Measurements from ENCODE around the gene MAP3K20. TPM values are rescaled to one million over a fixed set of nuclear protein-coding genes. Genes with fewer than 3 reads are reported as not detected.
"Not testable (repeated sequence)": the region's sequence is repeated elsewhere in the genome, so short reads cannot be mapped to it uniquely, and the experiment has no call there.

Gene MAP3K20
- total RNA-seq, 1 experiment from 2014 or later, result 40.0 TPM

DNA sequence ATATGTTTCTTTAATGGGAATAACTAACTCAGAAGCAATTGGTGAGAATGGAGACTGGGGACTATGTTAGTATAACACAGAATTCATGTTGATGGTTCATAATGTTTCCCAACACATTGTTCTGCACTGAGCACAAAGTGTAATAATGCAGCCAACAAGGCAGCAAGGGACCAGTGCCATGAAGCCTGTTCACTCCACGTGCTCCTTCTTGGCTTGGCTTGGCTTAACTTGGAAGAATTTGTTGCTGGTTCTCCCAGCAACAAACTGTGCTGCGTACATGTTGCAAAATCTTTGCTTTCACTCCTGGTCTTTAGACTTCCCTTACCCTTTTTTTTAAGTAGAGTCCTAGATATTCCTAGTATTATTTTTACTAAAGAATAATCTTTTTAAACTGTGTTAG, 129.7 kb downstream of the MAP3K20 start:
- Histone ChIP-seq H3K4me3 (ENCODE audit: low read depth, low read length, poor library complexity, severe bottlenecking) (no peak overlapping the region), H3K27ac (ENCODE audit: low read depth, low read length, poor library complexity, severe bottlenecking) (no peak overlapping the region), H3K36me3 (ENCODE audit: insufficient read depth, low read length, poor library complexity, severe bottlenecking) (no peaks in the 10 kb centered on the region), H3K4me1 (ENCODE audit: insufficient read depth, low read length, poor library complexity, severe bottlenecking) (peaks cover 2% of the 10 kb centered on the region), H3K9me3 (ENCODE audit: low read depth, low read length, poor library complexity, severe bottlenecking) (no peaks in the 10 kb centered on the region), H3K27me3 (replicated peaks; ENCODE audit: insufficient read depth, low read depth, low read length, poor library complexity) (no peaks in the 10 kb centered on the region)
- ChIA-PET POLR2A (ENCODE audit: low non-redundant PET) (no interaction called here), CTCF (no interaction called here)
- no TSS peak for BruUV-seq (replicated peaks)
- TF ChIP-seq, protein P1, sequence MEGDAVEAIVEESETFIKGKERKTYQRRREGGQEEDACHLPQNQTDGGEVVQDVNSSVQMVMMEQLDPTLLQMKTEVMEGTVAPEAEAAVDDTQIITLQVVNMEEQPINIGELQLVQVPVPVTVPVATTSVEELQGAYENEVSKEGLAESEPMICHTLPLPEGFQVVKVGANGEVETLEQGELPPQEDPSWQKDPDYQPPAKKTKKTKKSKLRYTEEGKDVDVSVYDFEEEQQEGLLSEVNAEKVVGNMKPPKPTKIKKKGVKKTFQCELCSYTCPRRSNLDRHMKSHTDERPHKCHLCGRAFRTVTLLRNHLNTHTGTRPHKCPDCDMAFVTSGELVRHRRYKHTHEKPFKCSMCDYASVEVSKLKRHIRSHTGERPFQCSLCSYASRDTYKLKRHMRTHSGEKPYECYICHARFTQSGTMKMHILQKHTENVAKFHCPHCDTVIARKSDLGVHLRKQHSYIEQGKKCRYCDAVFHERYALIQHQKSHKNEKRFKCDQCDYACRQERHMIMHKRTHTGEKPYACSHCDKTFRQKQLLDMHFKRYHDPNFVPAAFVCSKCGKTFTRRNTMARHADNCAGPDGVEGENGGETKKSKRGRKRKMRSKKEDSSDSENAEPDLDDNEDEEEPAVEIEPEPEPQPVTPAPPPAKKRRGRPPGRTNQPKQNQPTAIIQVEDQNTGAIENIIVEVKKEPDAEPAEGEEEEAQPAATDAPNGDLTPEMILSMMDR (conservative IDR thresholded peaks at IDR 0.05; ENCODE audit: low read depth, low read length), result no peak
- no peak for TF ChIP-seq EZH2 (IDR thresholded peaks at IDR 0.05; ENCODE audit: borderline replicate concordance, low read depth, low read length, poor library complexity, severe bottlenecking)
- DNase-seq (ENCODE audit: low spot score), result no peak
- intact Hi-C loops (cut with micrococcal nuclease; ENCODE audit: unreplicated experiment), result loop anchor here (5.0 kb wide), 1 partner anchor 128 kb away; the partner anchor contains the start of gene MAP3K20

GRCh38 chr2:173207124-173207523, 131.5 kb downstream of the MAP3K20 start:
- H3K9me3 ChIP-seq (ENCODE audit: low read depth, low read length, poor library complexity, severe bottlenecking); H3K36me3 ChIP-seq (ENCODE audit: insufficient read depth, low read length, poor library complexity, severe bottlenecking); H3K27me3 ChIP-seq (replicated peaks; ENCODE audit: insufficient read depth, low read depth, low read length, poor library complexity); H3K27ac ChIP-seq (ENCODE audit: low read depth, low read length, poor library complexity, severe bottlenecking); H3K4me1 ChIP-seq (ENCODE audit: insufficient read depth, low read length, poor library complexity, severe bottlenecking); BruUV-seq (replicated peaks); H3K4me3 ChIP-seq (ENCODE audit: low read depth, low read length, poor library complexity, severe bottlenecking): not testable (repeated sequence)
- intact Hi-C loops (cut with micrococcal nuclease; ENCODE audit: unreplicated experiment), result loop anchor here (5.0 kb wide), 1 partner anchor 130 kb away; the partner anchor contains the start of gene MAP3K20
- DNase-seq (ENCODE audit: low spot score), result peak; percentile 41
- CTCF ChIA-PET, result interaction anchor here (0.8 kb wide), 1 partner anchor 180 kb away, joined by 3 read pairs; no protein-coding TSS in a partner anchor
- POLR2A ChIA-PET (ENCODE audit: low non-redundant PET), result interaction anchor here (0.7 kb wide), 1 partner anchor 53 kb away, joined by 10 read pairs; no protein-coding TSS in a partner anchor

DNA sequence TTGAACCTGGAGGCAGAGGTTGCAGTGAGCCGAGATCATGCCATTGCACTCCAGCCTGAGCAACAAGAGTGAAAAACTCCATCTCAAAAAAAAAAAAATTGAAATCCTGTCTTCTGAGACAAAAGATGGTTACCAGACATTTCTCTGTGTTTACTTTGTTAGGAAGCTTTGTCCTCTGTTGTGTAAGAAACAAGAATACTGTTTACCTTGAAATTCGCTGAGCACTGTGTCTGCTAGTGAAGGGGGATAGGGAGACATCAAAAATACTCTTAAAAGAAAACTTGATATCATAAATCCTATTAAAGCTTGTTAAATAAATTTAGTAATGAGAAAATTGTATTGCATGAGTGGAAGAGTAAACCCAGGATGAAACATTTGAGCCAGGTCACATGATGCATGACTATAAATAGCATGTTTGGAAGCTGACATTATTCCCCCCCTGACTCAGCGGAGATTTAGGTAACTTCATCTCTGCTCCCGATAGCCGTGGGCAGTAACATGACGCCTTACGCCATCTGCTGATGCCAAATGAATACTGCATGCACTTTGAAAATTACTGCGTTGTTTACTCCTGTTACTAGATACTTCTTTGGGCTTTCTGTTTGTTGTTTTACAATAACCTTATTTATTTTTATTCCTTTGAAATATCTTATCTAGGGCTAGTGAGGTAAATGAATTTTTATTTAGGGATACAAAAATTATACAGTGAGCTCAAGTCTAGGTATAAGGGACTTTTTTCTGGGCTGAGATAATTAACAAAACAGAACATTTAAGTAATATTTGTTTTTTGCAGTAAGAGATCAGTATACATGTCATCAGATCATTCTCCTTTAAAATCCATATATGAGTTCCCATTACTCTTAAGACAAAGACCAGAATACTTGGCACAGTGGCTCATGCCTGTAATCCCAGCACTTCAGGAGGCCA, 134.9 kb downstream of the MAP3K20 start:
- no peak overlapping the region for H3K27ac ChIP-seq (ENCODE audit: low read depth, low read length, poor library complexity, severe bottlenecking)
- TF ChIP-seq EZH2 (IDR thresholded peaks at IDR 0.05; ENCODE audit: borderline replicate concordance, low read depth, low read length, poor library complexity, severe bottlenecking), result no peak
- TF ChIP-seq, protein P1 (conservative IDR thresholded peaks at IDR 0.05; ENCODE audit: low read depth, low read length), result peak; percentile 92
- H3K27me3 ChIP-seq (replicated peaks; ENCODE audit: insufficient read depth, low read depth, low read length, poor library complexity), result no peaks in the 10 kb centered on the region
- H3K4me1 ChIP-seq (ENCODE audit: insufficient read depth, low read length, poor library complexity, severe bottlenecking), result peaks cover 4% of the 10 kb centered on the region
- H3K4me3 ChIP-seq (ENCODE audit: low read depth, low read length, poor library complexity, severe bottlenecking), result no peak overlapping the region
- ChIA-PET POLR2A (ENCODE audit: low non-redundant PET) (interaction anchor here (0.6 kb wide), 1 partner anchor 39 kb away, joined by 7 read pairs; no protein-coding TSS in a partner anchor), CTCF (interaction anchor here (0.6 to 2.8 kb wide), 5 partner anchors 118 to 293 kb away, joined by 3 to 27 read pairs (median 5); no protein-coding TSS in a partner anchor)
- H3K36me3 ChIP-seq (ENCODE audit: insufficient read depth, low read length, poor library complexity, severe bottlenecking), result peaks cover 3% of the 10 kb centered on the region
- no peaks in the 10 kb centered on the region for H3K9me3 ChIP-seq (ENCODE audit: low read depth, low read length, poor library complexity, severe bottlenecking)
- DNase-seq (ENCODE audit: low spot score), result peak; percentile 86
- intact Hi-C loops (cut with micrococcal nuclease; ENCODE audit: unreplicated experiment), result loop anchor here (1.0 to 10.0 kb wide), 3 partner anchors 183 to 1134 kb away; no protein-coding TSS in a partner anchor
- no TSS peak for BruUV-seq (replicated peaks)

Data from A673 (cell line).